Posterior cingulate gyrus (tissue), 11 donors: ENCODE data around the gene MTERF1.
"Not testable (repeated sequence)": the region's sequence is repeated elsewhere in the genome, so short reads cannot be mapped to it uniquely, and the experiment has no call there.

ENCODE experiments used
- DNase-seq, 10 donors: peaks; one replicate each; pipeline versions ENCODE4 v3.0.0 to v3.0.0-alpha.2; 2020 to 2021; ENCODE audit warnings: mixed read lengths in 3 of 10
- intact Hi-C: fragments of 100-400 bp; cut with DNase I; formaldehyde crosslinking; loops from one replicate; pipeline ENCODE4 v1.15.1; 2023

MTERF1 gene, protein sequence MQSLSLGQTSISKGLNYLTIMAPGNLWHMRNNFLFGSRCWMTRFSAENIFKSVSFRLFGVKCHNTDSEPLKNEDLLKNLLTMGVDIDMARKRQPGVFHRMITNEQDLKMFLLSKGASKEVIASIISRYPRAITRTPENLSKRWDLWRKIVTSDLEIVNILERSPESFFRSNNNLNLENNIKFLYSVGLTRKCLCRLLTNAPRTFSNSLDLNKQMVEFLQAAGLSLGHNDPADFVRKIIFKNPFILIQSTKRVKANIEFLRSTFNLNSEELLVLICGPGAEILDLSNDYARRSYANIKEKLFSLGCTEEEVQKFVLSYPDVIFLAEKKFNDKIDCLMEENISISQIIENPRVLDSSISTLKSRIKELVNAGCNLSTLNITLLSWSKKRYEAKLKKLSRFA

DNA sequence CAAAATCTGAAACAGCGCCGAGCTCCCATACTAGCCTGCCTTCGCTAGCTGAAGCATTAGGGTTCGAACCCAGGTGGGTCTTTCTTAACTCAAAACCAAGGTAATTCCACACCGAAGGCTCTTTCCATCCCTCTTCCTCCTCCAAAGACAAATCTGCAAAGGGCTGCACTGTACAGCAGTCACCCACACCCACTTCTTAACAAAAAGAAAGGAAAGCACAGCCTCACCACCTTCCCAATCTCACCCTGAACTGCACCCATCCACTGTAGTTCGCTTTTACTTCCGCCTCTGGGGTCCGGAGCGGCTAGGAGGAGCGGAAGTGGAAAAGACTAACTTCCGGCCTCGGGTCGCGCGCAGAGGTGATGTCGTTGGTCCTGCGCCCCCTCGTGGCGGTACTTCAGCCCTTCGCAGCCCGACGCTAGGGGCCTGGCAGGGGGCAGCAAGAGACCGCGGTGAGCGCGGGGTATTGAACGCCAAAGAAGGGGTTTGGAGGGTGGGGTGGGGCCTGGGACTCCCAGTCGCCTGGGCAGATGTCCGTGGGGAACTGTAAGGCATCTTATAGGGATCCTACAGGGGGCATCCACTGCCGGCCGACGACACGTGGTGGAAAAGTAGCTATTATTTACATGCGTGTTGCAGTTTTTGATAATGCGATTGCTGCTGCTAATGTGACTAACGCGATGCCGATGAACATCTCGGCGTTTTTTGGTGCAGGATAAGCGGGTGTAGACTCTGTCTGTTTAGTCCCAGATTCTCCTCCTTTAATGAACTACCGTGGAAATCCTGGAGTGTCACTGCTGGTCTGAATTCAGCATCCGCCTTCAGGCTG lies at the start of gene MTERF1:
TSS of gene MTERF1 (minus strand) at position 290 of the 829 bp plus-strand sequence. CDS start 619 bp downstream, outside the sequence.
- intact Hi-C loops, result loop anchor here (1.0 to 5.0 kb wide), 3 partner anchors 50 to 566 kb away; partner anchors contain the start of genes AKAP9 and GATAD1
- DNase-seq, result peak; percentile 86 to 98 (median 94)

DNA sequence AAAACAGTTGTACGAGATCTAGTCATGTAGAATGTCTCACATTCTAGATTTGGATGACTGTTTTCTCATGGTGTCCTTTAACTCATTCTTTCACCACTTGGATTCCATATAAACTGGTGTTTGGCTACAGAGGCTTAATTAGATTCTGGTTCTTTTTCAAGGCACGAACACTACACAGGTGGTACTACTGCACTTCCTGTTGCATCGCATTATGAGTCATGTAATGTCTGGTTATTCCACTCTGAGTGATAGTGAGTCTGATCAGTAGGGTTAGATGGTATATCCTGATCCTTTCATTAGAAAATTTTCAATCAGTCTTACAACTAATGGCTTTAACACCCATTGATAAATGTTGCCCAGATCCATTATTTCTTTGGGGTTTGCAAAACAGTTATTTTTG lies 49.0 kb upstream of the MTERF1 start:
- no peak for DNase-seq
- intact Hi-C loops, result no loop called here

DNA sequence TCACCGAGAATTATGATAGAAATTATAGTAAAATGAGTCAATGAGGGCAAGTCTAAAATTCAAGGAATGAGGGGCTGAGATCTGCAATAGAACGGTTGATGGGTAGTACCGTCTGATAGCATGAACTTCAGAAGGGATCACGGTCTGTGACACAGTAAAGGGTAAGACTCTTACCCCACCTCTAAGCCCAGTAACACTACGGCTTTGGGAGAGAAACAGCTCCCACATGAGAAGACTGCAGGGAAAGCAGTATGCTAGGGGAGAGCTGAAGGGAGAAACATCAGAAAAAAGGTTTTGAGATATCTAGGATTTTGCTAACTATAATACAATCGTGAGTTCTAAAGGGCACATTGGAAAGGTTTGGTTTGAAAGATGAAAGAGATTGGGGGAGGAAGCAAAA lies 47.4 kb upstream of the MTERF1 start:
- DNase-seq, result no peak
- intact Hi-C loops, result no loop called here

DNA sequence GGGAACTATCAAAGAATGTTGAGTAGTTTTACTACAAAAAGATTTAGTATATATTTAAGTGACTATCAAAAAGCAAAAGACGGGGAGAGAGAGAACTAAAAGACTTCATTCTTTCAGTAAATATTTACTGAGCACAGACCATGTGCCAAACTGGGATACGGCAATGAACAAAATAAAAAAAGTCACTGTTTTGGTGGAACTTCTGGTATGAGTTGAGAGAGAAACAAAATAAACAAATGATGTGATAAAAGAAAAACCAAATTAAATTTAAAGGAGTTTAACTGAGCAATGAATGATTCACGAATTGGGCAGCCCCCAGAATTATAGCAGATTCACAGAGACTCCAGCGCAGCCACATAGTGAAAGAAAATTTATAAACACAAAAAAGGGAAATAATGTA lies 42.4 kb upstream of the MTERF1 start:
- intact Hi-C loops, result no loop called here
- no peak for DNase-seq

DNA sequence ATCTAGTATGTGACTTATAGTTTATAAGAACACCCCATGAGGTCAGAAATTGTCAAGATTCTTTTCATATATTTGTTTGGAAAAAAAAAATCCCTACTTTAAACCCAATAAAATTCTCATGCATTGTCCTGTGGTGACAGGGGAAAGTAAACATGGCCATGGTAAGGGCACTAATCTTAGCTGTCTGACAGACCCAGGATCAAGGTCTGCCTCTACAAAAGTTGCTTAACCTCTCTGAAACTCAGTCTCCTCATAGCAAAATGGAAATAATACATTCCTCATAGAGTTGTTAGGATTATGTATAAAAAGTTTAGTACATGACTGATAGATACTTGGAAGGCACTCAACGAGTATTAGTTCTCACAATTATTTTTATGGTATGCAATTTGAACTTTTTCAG lies 37.9 kb upstream of the MTERF1 start:
- DNase-seq, result no peak
- intact Hi-C loops, result no loop called here

DNA sequence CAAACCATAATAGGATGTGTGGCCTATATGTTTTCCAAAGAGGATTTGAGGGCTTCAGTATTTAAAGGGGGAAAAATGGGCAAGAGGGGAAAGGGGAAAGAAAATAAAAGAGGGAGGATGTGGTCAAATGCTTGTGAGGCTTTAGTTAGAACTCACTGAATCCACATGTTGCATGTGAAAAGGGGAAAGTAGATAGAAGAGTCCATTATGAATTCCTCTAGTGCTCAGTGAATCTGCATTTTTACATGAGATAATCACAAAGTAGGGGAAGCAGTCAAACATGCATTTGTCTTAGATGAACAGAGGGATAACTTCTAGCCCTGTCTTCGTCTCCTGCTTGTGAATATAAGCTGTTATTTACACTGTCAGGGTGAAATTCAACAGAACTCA lies 35.5 kb upstream of the MTERF1 start:
- intact Hi-C loops, result no loop called here
- no peak for DNase-seq

DNA sequence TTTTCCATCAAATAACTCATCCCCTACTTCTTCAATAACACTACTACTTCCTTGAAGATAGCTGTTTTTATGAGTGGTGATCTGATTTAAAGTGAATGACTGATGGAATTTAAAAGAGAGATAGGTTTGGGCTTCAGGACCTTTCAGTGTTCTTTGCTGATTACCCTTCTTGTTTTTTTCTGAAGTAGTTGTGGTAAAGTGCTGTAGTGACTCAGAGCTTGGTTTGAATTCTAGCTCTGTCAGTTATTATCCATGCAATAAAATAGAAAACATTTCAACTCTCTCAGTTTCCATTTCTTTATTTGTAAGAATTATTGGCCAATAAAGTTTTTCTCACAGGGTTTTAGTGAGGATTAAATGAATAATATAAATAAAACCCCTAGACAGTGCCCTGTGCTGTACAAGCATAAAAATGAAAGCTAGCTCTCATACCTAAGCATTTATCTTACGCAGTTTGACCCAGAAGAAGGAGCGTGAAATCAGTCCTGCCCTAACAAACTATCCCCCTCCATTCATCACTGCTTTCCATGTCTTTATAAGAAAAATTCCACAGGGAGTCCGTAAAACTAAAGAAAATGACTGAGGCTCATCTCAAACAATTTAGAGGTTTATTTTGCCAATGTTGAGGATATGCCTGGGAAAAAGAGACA lies 35.0 kb upstream of the MTERF1 start:
- intact Hi-C loops, result no loop called here
- no peak for DNase-seq

DNA sequence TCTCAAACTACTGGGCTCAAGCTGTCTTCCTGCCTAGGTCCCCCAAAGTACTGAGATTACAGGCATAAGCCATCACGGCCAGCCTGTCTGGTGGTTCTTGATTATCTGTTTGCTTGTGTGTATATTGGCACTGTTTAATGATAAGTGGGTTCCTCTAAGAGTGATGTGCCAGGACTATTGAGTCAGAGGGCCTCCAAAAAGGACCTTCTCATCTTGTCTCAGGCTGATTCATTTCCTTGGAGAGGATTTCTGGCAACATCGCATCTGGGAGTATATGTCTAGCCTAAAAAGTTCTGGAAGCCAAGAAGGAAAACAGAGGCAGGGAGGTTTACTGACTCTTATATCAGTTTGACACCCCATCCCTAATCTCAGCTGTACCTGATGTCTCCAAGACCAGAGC lies 33.1 kb upstream of the MTERF1 start:
- intact Hi-C loops, result no loop called here
- no peak for DNase-seq

DNA sequence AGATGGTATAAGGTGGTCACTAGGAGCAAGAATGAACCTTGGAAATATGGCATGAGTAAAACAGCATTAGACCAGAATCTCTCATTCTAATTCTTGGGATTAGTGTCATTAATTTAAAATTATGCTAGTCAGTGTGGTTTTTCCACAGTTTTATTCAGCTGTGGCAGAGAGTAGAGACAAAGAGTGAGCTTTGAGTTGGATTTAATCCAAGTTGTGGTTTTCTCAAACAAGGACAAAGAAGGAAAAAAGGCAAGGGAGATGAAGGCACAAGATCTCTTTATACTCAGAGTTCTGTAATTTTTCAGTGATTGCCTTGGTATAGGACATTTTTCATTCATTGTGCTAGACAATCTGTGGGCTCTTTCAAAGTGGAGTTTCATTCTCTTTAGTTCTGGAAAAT lies 32.0 kb upstream of the MTERF1 start:
- intact Hi-C loops, result no loop called here
- no peak for DNase-seq

DNA sequence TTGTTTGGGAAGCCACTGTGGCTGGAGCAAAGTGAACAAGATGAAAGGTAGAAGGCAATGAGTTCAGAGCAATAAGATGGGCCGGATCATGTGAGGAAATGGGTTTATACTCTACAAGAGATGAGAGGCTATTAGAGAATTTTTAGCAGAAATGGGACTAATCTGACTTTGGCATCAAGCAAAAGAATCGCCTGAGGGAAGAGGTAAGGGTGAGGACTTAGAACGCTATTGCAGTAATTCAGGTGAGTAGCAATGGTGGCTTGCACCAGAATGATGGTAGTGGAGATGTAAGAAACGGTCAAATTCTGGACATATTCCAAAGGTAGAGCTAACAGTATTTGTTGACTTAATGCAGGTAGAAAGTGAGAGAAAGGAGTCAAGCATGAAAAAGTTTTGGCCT lies 30.6 kb upstream of the MTERF1 start:
- intact Hi-C loops, result no loop called here
- DNase-seq, result no peak

DNA sequence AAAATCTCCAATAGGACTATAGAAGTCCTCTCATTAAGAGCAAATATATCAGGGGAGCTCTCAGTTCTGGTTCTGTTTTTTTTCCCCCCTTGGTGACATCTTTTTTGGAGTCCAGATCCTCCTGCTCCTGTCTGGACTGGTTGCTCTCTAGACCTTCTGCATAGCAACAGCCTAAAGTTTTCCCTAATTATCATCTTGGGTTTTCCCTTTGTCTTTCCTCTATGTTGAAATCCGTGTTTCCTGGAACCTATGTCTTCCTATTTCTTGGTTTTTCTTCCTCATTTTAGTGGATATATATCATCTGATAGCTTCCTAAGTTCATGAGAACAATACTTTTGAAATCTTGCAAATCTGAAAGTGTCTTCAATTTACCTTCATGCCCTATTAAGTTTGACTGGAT lies 29.7 kb upstream of the MTERF1 start:
- intact Hi-C loops, result no loop called here
- DNase-seq, result no peak

DNA sequence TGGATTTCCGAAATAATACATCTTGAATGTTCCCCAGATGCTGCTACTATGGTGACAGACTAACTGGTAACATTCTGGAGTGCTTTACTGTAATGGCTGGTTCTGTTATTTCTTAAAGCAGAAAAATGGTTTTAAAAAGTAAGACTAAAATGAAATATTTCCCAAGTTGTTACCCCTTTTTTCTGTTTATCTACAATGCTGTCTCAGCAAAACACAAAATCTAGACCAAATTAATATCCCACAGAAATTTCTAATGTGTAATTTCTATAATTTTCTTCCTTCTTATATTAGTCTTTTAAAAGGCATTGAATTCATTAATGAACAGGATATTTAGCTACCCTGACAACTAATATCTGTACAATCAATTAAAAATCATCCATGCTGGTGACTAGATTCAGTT lies 19.1 kb upstream of the MTERF1 start:
- intact Hi-C loops, result no loop called here
- no peak for DNase-seq

DNA sequence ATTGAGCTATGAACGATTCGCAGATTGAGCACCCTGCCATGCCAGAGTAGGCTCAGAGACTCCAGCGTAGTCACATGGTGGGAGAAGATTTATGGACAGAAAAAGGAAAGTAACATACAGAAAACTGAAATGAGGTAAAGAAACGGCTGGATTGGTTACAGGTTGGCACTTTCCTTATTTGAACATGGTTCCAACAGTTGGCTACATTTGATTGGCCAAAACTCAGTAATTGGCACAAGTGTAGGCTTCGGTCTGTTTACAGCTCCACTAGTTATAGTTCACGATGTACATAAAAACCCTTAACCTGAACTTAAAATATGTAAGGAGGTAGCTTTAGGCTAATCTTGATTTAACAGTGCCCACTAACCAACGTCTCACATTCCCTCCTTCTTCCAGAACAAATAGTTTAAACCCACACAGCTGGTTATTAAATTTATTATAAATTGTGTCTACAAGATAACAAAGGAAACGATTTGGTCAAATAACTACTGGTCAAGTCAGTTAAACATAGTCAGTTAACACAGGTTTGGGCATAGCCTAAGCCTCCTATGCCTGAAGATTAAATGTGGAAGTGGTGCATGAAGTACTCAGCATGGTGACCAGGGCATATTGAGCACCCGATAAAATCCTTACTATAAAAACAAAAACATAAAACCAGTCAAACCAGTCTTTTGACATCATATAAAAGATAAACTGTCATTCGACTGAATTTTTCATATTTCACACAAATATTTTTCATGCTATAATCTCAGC lies 17.9 kb upstream of the MTERF1 start:
- no peak for DNase-seq
- intact Hi-C loops, result no loop called here

DNA sequence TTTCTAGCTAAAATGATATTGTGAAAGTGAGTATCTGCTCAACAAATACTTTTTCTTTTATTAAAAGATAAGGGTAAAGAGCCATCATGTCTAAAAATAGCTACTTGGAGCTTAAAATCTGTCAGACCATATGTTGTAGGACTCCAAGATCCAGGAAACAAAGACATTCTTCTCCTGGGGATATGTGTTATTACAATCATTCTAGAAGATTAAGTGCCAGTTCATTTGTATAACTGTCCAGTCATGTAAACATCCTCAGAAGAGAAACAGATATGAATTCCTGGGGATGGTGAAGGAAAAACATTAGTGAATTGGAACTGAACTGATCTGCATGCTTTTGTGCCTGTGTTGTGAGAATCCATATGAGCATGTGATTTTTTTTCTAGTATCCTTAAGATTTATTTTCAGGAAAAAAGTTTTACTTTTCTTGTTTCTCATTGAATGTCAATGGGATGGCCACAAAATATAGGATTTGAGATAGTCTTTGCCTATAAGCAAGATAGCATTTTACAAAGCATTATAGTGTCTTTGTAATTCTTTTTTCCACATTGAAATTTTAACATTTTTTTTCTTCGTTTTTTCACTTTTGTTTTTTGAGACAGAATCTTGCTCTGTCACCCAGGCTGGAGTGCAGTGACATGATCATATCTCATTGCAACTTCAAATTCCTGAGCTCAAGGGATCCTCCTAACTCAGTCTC lies 14.4 kb upstream of the MTERF1 start:
- intact Hi-C loops, result no loop called here
- DNase-seq, result no peak

DNA sequence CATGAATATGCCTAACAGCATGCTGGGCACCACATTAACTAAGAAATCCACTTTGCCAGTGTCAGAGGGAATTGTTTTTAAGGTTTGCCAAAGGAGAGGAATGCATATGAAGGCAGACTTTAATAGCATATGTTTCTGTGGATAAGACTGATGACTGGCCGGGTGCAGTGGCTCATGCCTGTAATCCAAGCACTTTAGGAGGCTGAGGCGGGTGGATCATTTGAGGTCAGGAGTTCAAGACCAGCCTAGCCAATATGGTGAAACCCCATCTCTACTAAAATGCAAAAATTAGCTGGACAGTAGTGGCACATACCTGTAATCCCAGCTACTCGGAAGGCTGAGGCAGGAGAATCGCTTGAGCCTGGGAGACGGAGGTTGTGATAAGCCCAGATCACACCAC lies 13.2 kb upstream of the MTERF1 start:
- intact Hi-C loops, DNase-seq: not testable (repeated sequence)

DNA sequence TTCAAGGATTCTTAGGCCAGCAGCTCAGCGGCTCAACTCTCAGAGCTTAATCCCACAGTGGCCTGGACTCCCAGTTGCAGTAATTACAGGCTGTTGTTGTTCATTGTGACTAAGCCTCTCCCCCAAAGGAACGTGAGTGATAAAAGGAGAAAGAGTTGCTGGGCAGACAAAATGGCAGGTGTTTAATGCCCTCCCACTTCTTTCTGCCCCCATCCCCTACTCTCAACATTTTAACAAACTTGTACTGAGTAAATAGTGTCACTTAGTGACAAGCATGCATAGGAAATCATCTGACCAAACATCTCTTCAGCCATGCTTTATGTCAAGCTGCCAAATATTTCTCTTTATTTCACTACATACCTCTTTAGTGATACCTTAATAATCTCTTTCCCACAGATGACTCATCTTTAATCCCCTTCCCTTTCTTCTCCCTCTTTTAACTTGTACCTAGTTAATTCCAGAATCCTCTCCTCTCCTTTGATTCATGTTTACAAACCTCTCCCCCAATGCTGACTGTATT lies 12.4 kb upstream of the MTERF1 start:
- DNase-seq, result no peak
- intact Hi-C loops, result no loop called here

DNA sequence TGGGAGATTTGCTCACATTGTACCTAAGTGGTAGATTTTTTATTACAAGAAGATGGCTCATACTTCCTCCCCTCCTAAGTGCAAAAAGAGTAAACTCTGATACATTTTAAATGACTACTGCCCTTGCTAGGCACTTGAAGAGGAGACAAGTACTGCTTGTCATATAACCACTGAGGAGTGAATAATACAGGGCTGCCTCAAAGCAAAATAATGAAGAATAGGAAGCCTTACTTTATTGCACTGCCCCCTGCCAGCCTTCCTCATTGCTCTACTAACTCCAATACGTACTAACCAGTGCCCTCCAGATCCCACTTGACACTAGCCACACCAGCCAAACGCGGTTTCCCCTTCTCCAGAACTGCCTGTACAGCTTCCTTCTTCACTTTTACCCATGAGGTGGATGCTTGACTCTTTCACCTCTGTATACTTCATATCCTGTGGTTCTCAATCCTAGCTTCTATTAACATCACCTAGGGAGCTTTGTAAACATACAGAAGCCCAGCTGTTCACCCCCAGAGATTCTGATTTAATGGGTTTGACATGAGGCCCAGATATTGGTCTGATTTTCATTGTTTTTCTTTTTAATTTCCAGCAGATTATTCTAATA lies 11.7 kb upstream of the MTERF1 start:
- DNase-seq, result no peak

DNA sequence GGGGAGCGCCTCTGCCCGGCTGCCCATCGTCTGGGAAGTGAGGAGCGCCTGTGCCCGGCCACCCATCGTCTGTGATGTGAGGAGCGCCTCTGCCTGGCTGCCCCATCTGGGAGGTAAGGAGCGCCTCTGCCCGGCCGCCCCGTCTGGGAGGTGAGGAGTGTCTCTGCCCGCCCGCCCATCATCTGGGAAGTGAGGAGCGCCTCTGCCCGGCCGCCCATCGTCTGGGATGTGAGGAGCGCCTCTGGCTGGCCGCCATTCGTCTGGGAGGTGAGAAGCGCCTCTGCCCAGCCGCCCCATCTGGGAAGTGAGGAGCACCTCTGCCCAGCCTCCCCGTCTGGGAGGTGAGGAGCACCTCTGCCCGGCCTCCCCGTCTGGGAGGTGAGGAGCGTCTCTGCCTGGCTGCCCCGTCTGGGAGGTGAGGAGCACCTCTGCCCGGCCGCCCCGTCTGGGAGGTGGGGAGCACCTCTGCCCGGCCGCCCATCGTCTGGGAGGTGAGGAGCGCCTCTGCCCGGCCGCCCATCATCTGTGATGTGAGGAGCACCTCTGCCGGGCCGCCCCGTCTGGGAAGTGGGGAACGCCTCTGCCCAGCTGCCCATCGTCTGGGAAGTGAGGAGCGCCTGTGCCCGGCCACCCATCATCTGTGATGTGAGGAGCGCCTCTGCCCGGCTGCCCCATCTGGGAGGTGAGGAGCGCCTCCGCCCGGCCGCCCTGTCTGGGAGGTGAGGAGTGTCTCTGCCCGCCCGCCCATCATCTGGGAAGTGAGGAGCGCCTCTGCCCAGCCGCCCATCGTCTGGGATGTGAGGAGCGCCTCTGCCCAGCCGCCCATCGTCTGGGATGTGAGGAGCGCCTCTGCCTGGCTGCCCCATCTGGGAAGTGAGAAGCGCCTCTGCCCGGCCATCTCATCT lies 8.0 kb upstream of the MTERF1 start:
- peak in 2 of 10 donors; percentile 63 to 73 for DNase-seq
- intact Hi-C loops, result not testable (repeated sequence)

More for the DNA sequence above, 11.7 kb upstream of the MTERF1 start:
- intact Hi-C loops, result no loop called here
